ENCODE data around the gene QRICH2.
"Not testable (repeated sequence)": the region's sequence is repeated elsewhere in the genome, so short reads cannot be mapped to it uniquely, and the experiment has no call there.

Gene QRICH2

DNA sequence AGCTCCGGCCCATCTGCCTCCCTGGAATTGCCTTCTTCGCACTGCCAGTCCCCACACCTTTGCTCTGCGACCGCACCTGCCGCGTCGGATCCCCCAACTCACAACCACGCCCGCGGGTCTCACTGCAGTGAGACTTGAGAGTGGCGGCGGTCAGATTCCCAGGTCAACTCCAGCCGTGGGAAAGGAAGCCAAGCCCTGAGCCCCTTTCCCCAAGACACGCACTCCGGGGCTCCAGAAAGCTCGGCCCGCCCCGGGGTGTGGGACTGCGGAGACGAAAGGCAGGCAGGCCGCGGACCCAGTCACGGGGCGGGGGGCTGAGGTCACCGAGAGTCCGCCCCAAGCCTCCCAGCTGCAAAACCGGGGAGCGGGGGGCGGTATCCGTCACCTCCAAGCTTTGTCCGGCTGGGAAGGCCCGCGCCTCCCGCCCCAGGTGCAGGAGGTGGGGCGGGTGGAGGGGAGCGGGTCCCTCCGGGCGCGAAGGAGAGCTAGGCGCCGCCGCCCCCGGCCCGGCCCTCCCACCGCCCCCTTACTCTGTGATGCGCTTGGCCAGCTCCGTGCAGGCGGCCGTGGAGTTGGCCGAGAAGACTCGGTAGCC lies 45.0 kb upstream of the QRICH2 start:
- TF ChIP-seq, protein P1, sequence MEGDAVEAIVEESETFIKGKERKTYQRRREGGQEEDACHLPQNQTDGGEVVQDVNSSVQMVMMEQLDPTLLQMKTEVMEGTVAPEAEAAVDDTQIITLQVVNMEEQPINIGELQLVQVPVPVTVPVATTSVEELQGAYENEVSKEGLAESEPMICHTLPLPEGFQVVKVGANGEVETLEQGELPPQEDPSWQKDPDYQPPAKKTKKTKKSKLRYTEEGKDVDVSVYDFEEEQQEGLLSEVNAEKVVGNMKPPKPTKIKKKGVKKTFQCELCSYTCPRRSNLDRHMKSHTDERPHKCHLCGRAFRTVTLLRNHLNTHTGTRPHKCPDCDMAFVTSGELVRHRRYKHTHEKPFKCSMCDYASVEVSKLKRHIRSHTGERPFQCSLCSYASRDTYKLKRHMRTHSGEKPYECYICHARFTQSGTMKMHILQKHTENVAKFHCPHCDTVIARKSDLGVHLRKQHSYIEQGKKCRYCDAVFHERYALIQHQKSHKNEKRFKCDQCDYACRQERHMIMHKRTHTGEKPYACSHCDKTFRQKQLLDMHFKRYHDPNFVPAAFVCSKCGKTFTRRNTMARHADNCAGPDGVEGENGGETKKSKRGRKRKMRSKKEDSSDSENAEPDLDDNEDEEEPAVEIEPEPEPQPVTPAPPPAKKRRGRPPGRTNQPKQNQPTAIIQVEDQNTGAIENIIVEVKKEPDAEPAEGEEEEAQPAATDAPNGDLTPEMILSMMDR (conservative IDR thresholded peaks at IDR 0.05; ENCODE audit: low read length) = no peak
- DNase-seq (ENCODE audit: low read depth) = no peak
- H3K4me3 ChIP-seq (ENCODE audit: low read length) = peak overlapping the region; percentile 82

DNA sequence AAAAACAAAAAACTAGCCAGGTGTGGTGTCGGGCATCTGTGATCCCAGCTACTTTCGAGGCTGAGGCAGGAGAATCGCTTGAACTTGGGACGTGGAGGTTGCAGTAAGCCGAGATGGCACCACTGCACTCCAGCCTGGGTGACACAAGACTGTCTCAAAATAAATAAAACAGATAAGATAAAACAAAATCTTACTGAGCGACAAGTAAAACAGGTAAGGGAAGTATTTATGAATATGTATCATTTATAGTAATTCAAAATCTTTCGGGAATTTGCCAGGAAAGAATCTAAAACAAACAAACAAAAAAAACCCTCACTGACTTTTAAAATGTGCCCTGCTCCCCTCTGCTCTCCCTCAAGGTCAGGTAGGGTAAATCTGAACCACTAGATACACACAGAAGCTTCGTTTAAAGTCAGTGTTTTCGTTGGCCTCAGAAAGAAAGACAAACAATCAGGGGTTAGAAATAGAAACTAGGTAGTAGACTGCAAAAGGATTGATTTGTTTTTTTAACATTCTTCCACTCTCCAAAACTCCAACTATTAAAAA lies 43.5 kb upstream of the QRICH2 start:
- no peak for DNase-seq (ENCODE audit: low read depth)
- TF ChIP-seq, protein P1 (conservative IDR thresholded peaks at IDR 0.05; ENCODE audit: low read length) = no peak
- no peak overlapping the region; the same call in 1 of the 2 replicates for H3K4me3 ChIP-seq (ENCODE audit: low read length)

DNA sequence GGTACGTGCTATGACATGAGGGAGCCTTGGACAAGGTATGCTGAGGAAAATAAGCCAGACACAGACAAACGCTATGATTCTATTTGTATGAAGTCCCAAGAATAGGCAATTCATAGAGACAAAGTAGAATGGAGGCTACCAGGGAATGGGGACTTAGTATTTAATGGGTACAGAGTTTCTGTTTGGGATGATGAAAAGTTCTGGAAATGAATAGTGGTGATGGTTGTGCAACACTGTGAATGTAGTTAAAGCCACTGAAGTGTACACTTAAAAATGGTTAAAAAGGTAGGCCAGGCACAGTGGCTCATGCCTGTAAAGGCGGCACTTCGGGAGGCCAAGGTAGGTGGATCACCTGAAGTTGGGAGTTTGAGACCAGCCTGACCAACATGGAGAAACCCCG lies 42.4 kb upstream of the QRICH2 start:
- no peak overlapping the region for H3K4me3 ChIP-seq (ENCODE audit: low read length)
- TF ChIP-seq, protein P1 (conservative IDR thresholded peaks at IDR 0.05; ENCODE audit: low read length) = no peak
- DNase-seq (ENCODE audit: low read depth) = no peak

DNA sequence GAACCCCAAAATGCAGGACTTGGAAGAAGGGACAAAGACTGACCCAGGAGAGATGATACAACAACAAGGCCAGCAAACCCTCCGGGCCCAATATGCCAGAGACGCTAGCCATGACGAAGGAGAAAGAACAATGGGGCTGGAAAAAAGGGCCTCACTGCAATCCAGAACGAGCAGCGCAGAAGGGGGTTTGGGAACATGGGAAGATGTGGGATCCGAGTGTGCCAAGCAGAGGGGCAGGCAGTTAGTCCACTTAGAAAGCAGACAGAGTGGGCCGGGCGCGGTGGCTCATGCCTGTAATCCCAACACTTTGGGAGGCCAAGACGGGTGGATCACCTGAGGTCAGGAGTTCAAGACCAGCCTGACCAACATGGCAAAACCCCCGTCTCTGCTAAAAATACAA lies 38.9 kb upstream of the QRICH2 start:
- not testable (repeated sequence) for DNase-seq (ENCODE audit: low read depth); H3K4me3 ChIP-seq (ENCODE audit: low read length)

DNA sequence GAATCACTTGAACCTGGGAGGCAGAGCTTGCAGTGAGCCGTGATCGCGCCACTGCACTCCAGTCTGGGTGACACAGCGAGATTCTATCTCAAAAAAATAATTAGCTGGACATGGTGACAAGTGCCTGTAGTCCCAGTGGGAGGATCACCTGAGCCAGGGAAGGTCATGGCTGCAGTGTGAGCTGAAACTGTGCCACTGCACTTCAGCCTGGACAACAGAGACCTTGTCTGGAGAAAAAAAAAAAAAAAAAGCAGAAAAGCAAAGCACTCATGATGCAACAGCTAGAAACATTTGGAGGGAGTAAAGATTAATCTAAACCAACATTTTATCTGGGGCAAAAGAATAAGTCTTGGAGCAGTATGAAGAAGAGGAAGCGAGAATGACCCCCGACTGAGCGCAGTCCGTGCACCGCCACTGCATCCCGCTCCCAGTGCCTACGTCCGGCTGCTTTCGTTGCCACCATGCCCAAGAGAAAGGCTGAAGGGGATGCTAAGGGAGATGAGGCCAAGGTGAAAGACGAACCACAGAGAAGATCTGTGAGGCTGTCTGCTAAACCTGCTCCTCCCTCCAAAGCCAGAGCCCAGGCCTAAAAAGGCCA lies 37.4 kb upstream of the QRICH2 start:
- peak; percentile 53 for DNase-seq (ENCODE audit: low read depth)
- TF ChIP-seq, protein P1 (conservative IDR thresholded peaks at IDR 0.05; ENCODE audit: low read length) = no peak
- H3K4me3 ChIP-seq (ENCODE audit: low read length) = no peak overlapping the region

DNA sequence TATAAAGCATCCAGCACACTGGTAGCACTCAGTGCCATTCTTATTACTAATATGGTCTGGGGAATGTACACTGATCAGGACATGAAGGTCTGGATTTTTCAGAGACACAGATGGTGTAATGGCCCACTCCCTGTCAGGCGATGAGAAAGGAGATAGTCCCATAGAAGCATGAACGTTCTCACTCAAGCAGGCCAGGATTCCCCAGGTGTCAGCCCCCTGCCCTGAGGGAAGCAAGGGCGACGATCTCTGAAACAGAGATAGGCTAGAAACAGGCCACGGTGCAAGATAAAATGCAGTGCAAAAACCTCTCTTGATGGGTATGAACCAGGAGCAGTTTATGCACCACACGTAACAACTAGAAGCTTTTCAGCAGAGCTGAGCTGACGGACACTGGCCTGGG lies 35.0 kb upstream of the QRICH2 start:
- H3K4me3 ChIP-seq (ENCODE audit: low read length) = no peak overlapping the region
- no peak for DNase-seq (ENCODE audit: low read depth)
- TF ChIP-seq, protein P1 (conservative IDR thresholded peaks at IDR 0.05; ENCODE audit: low read length) = no peak

DNA sequence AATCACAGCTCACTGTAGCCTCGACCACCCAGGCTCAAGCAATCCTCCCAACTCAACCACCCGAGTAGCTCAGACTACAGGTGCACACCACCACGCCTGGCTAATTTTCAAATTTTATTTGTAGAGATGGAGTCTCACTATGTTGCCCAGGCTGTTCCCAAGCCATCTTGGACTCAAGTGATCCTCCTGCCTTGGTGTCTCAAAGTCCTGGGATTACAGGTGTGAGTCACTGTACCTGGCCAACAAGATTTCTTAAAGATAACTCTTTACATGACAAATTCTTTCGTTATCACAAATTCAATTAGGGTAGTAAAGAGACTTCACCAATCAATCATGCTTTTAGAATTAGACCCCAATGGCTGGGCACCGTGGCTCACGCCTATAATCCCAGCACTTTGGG lies 33.2 kb upstream of the QRICH2 start:
- no peak for DNase-seq (ENCODE audit: low read depth)
- H3K4me3 ChIP-seq (ENCODE audit: low read length) = no peak overlapping the region
- TF ChIP-seq, protein P1 (conservative IDR thresholded peaks at IDR 0.05; ENCODE audit: low read length) = no peak
